HepG2 (cell line): ENCODE data around the gene ASAP2. TPM values are rescaled to one million over a fixed set of nuclear protein-coding genes. Genes with fewer than 3 reads are reported as not detected.

Source experiments
- DZIP1 ChIP-seq: sonication (generic); formaldehyde crosslinking; IDR thresholded peaks from 2 replicates; pipeline ENCODE4 v1.5.0; 2020; ENCODE audit warnings: mild to moderate bottlenecking, missing genetic modification reagents
- FOXA3 ChIP-seq: IDR thresholded peaks from 2 replicates; pipeline ENCODE4 v1.6.1; 2016; ENCODE audit warnings: missing genetic modification reagents, missing compliant biosample characterization
- JDP2 ChIP-seq: sonication (generic); formaldehyde crosslinking; IDR thresholded peaks from 2 replicates; pipeline ENCODE4 v1.8.1; 2022; ENCODE audit warnings: missing genetic modification reagents, borderline replicate concordance
- JUND ChIP-seq: sonication (generic); formaldehyde crosslinking; IDR thresholded peaks from 2 replicates; pipeline ENCODE4 v1.8.0; 2022; ENCODE audit warnings: mild to moderate bottlenecking, missing genetic modification reagents
- MYNN ChIP-seq: sonication (generic); formaldehyde crosslinking; IDR thresholded peaks from 2 replicates; pipeline ENCODE4 v1.4.0; 2020; ENCODE audit warnings: mild to moderate bottlenecking, low read depth, missing genetic modification reagents
- PHF5A ChIP-seq: IDR thresholded peaks from one replicate; pipeline ENCODE4 v1.6.1; 2018; ENCODE audit warnings: low read depth, missing genetic modification reagents; ENCODE audit not compliant: unreplicated experiment
- SMAD9 ChIP-seq: sonication (generic); formaldehyde crosslinking; IDR thresholded peaks from 2 replicates; pipeline ENCODE4 v1.5.1; 2020; ENCODE audit warnings: mild to moderate bottlenecking, missing genetic modification reagents
- SOX6 ChIP-seq, 2 experiments: fragments of 450-650 bp in 1 of 2; sonication (generic) in 1 of 2; formaldehyde crosslinking in 1 of 2; IDR thresholded peaks; 2 replicates each; pipeline versions ENCODE4 v1.4.0 to v1.6.1; 2017 to 2020; ENCODE audit warnings: antibody characterized with exemption in 1 of 2, mild to moderate bottlenecking in 1 of 2, missing genetic modification reagents in 1 of 2
- ZC3H4 ChIP-seq: sonication (generic); formaldehyde crosslinking; IDR thresholded peaks from 2 replicates; pipeline ENCODE4 v1.4.0; 2020; ENCODE audit warnings: missing genetic modification reagents, borderline replicate concordance
- ZNF143 ChIP-seq: sonication (generic); formaldehyde crosslinking; IDR thresholded peaks from 2 replicates; pipeline ENCODE4 v1.4.0; 2020; ENCODE audit warnings: missing genetic modification reagents
- ZNF256 ChIP-seq: sonication (generic); formaldehyde crosslinking; conservative IDR thresholded peaks from 2 replicates; pipeline ENCODE4 v1.4.0; 2020; ENCODE audit warnings: missing genetic modification reagents
- ZNF3 ChIP-seq: IDR thresholded peaks from 2 replicates; pipeline ENCODE4 v1.7.0; 2017; ENCODE audit warnings: inconsistent platforms
- ZNF33B ChIP-seq: sonication (generic); formaldehyde crosslinking; IDR thresholded peaks from 2 replicates; pipeline ENCODE4 v1.5.1; 2020; ENCODE audit warnings: mild to moderate bottlenecking, missing genetic modification reagents
- ZNF780A ChIP-seq: sonication (generic); formaldehyde crosslinking; IDR thresholded peaks from 2 replicates; pipeline ENCODE4 v1.8.0; 2022; ENCODE audit warnings: mild to moderate bottlenecking, missing genetic modification reagents, moderate library complexity
- polyA plus RNA-seq, 8 experiments: library from polyadenylated mRNA; depleted of rRNA in 3 of 8; stranded (reverse) in 7 of 8; unstranded in 1 of 8; fragments of >200 nt; fragmentation: Illumina TruSeq in 4 of 8; extraction: Trizol in 4 of 8; gene quantifications; 2 replicates each; pipeline versions ENCODE4 v1.2.1 to v1.2.3, GENCODE V29; 2011 to 2016; ENCODE audit warnings: low read depth in 4 of 8, missing spikeins in 1 of 8, mixed read lengths in 1 of 8; ENCODE audit not compliant: insufficient read depth in 1 of 8
- total RNA-seq, 5 experiments: library from RNA; depleted of rRNA; stranded (reverse); fragments of >200 nt; fragmentation: Illumina TruSeq; extraction: Trizol; gene quantifications; 2 replicates each; pipeline ENCODE4 v1.2.3, GENCODE V29; 2016; ENCODE audit warnings: low read depth in 1 of 5
- TF ChIP-seq, protein P1 (sequence below): IDR thresholded peaks from 2 replicates; pipeline ENCODE4 v1.6.1; 2012; ENCODE audit warnings: low read length, improper control_type of control experiment
- TF ChIP-seq, protein P2 (sequence below): sonication (generic); formaldehyde crosslinking; IDR thresholded peaks from 2 replicates; pipeline ENCODE4 v1.4.0; 2020; ENCODE audit warnings: missing genetic modification reagents, borderline replicate concordance
- TF ChIP-seq, protein P3 (sequence below): sonication (generic); formaldehyde crosslinking; IDR thresholded peaks from 2 replicates; pipeline ENCODE4 v1.4.0; 2020; ENCODE audit warnings: mild to moderate bottlenecking, missing genetic modification reagents
- TF ChIP-seq, protein P4 (sequence below): sonication (generic); formaldehyde crosslinking; IDR thresholded peaks from 2 replicates; pipeline ENCODE4 v1.9.0; 2022; ENCODE audit warnings: low read depth, missing genetic modification reagents

ASAP2 gene
- total and polyA plus RNA-seq, 2 of the 13 experiments (the other 11 are each of a cell fraction or from before 2014, with no cell fraction given), result 7.3 to 22.3 TPM

DNA sequence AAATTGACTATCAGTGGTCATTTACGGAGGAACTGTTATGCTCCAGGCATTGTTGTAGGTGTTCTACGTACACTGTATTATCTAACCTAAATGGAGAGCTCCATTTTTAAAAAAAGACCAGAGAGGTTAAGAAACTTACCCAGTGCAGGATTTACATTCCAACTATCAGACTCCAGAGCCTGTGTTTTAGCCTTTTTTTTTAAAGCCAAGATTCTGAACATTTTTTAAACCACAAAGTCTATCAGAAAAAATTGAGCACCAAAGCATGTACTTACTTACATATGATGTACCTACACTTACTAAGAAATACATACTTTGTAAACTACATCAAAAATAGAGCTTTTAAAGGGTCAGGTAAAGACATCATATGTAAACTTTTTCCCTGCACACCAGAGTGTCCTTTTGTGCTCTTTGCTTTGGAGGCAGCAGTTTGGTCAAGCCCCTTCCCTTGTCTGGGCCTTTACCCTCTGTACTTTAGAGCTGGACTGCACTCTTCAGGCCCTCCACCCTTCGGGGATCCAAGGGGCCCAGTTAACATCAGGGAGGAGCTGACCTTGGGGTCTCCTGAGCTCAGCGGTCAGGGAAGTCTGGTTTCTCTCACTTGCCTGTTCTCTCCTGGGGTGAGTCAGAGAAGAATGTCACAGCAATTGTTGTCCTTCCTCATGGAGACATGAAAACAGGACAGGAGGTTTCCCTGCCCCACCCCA lies 158.3 kb downstream of the ASAP2 start (continued):
- no peak for TF ChIP-seq DZIP1 (CRISPR knock-in tag)
- TF ChIP-seq, protein P1, sequence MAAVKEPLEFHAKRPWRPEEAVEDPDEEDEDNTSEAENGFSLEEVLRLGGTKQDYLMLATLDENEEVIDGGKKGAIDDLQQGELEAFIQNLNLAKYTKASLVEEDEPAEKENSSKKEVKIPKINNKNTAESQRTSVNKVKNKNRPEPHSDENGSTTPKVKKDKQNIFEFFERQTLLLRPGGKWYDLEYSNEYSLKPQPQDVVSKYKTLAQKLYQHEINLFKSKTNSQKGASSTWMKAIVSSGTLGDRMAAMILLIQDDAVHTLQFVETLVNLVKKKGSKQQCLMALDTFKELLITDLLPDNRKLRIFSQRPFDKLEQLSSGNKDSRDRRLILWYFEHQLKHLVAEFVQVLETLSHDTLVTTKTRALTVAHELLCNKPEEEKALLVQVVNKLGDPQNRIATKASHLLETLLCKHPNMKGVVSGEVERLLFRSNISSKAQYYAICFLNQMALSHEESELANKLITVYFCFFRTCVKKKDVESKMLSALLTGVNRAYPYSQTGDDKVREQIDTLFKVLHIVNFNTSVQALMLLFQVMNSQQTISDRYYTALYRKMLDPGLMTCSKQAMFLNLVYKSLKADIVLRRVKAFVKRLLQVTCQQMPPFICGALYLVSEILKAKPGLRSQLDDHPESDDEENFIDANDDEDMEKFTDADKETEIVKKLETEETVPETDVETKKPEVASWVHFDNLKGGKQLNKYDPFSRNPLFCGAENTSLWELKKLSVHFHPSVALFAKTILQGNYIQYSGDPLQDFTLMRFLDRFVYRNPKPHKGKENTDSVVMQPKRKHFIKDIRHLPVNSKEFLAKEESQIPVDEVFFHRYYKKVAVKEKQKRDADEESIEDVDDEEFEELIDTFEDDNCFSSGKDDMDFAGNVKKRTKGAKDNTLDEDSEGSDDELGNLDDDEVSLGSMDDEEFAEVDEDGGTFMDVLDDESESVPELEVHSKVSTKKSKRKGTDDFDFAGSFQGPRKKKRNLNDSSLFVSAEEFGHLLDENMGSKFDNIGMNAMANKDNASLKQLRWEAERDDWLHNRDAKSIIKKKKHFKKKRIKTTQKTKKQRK, result no peak
- TF ChIP-seq, protein P2, sequence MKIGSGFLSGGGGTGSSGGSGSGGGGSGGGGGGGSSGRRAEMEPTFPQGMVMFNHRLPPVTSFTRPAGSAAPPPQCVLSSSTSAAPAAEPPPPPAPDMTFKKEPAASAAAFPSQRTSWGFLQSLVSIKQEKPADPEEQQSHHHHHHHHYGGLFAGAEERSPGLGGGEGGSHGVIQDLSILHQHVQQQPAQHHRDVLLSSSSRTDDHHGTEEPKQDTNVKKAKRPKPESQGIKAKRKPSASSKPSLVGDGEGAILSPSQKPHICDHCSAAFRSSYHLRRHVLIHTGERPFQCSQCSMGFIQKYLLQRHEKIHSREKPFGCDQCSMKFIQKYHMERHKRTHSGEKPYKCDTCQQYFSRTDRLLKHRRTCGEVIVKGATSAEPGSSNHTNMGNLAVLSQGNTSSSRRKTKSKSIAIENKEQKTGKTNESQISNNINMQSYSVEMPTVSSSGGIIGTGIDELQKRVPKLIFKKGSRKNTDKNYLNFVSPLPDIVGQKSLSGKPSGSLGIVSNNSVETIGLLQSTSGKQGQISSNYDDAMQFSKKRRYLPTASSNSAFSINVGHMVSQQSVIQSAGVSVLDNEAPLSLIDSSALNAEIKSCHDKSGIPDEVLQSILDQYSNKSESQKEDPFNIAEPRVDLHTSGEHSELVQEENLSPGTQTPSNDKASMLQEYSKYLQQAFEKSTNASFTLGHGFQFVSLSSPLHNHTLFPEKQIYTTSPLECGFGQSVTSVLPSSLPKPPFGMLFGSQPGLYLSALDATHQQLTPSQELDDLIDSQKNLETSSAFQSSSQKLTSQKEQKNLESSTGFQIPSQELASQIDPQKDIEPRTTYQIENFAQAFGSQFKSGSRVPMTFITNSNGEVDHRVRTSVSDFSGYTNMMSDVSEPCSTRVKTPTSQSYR (CRISPR knock-in tag), result no peak
- no peak for TF ChIP-seq SMAD9
- TF ChIP-seq, protein P3, sequence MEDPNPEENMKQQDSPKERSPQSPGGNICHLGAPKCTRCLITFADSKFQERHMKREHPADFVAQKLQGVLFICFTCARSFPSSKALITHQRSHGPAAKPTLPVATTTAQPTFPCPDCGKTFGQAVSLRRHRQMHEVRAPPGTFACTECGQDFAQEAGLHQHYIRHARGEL (CRISPR knock-in tag), result no peak
- no peak for TF ChIP-seq SOX6 (IDR thresholded peaks at IDR 0.05)
- TF ChIP-seq SOX6 (CRISPR knock-in tag; IDR thresholded peaks at IDR 0.05), result peak; percentile 80
- TF ChIP-seq MYNN (CRISPR knock-in tag), result no peak
- TF ChIP-seq PHF5A, result no peak
- TF ChIP-seq, protein P4, sequence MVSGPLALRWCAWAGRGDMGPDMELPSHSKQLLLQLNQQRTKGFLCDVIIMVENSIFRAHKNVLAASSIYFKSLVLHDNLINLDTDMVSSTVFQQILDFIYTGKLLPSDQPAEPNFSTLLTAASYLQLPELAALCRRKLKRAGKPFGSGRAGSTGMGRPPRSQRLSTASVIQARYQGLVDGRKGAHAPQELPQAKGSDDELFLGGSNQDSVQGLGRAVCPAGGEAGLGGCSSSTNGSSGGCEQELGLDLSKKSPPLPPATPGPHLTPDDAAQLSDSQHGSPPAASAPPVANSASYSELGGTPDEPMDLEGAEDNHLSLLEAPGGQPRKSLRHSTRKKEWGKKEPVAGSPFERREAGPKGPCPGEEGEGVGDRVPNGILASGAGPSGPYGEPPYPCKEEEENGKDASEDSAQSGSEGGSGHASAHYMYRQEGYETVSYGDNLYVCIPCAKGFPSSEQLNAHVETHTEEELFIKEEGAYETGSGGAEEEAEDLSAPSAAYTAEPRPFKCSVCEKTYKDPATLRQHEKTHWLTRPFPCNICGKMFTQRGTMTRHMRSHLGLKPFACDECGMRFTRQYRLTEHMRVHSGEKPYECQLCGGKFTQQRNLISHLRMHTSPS (CRISPR knock-in tag), result no peak
- TF ChIP-seq JUND (CRISPR knock-in tag), result no peak
- no peak for TF ChIP-seq JDP2 (CRISPR knock-in tag)
- TF ChIP-seq ZNF33B (CRISPR knock-in tag), result no peak
- TF ChIP-seq ZC3H4 (CRISPR knock-in tag), result no peak
- no peak for TF ChIP-seq ZNF780A (CRISPR knock-in tag)
- TF ChIP-seq ZNF143 (CRISPR knock-in tag), result no peak
- no peak for TF ChIP-seq ZNF256 (CRISPR knock-in tag)
- no peak for TF ChIP-seq ZNF3 (CRISPR knock-in tag)
- no peak; the same call in 1 of the 2 replicates for TF ChIP-seq FOXA3 (CRISPR knock-in tag)
